ENCODE measurements around the gene RAET1E.
A peak's percentile ranks its signal among the peaks of the same experiment; 100 is the strongest.
"Not testable (repeated sequence)": the region's sequence is repeated elsewhere in the genome, so short reads cannot be mapped to it uniquely, and the experiment has no call there.

RAET1E gene

GRCh38 chr6:149862922-149863697, 34.8 kb downstream of the RAET1E start:
- DNase-seq (ENCODE audit: low read depth in 1 of 2, low spot score in 1 of 2): peak in 1 of 2 donors; percentile 10

- DNase-seq (ENCODE audit: low read depth in 1 of 2, low spot score in 1 of 2): not testable (repeated sequence)
These were observed 35.5 kb downstream of the RAET1E start for GRCh38 chr6:149862424-149862738.

GRCh38 chr6:149861603-149862423, 36.1 kb downstream of the RAET1E start:
- DNase-seq (ENCODE audit: low read depth in 1 of 2, low spot score in 1 of 2): no peak

GRCh38 chr6:149860834-149861602, 36.9 kb downstream of the RAET1E start:
- DNase-seq (ENCODE audit: low read depth in 1 of 2, low spot score in 1 of 2): no peak

GRCh38 chr6:149860513-149860833, 37.4 kb downstream of the RAET1E start:
- DNase-seq (ENCODE audit: low read depth in 1 of 2, low spot score in 1 of 2): no peak

GRCh38 chr6:149859938-149860337, 38.0 kb downstream of the RAET1E start:
- DNase-seq (ENCODE audit: low read depth in 1 of 2, low spot score in 1 of 2): no peak

- no peak for DNase-seq (ENCODE audit: low read depth in 1 of 2, low spot score in 1 of 2)
These were observed 38.5 kb downstream of the RAET1E start for GRCh38 chr6:149859368-149859767.

GRCh38 chr6:149857541-149857940, 40.4 kb downstream of the RAET1E start:
- DNase-seq (ENCODE audit: low read depth in 1 of 2, low spot score in 1 of 2): no peak

GRCh38 chr6:149856256-149856994, 41.5 kb downstream of the RAET1E start:
- DNase-seq (ENCODE audit: low read depth in 1 of 2, low spot score in 1 of 2): no peak

GRCh38 chr6:149855741-149856140, 42.2 kb downstream of the RAET1E start:
- no peak for DNase-seq (ENCODE audit: low read depth in 1 of 2, low spot score in 1 of 2)

GRCh38 chr6:149855040-149855654, 42.8 kb downstream of the RAET1E start:
- no peak for DNase-seq (ENCODE audit: low read depth in 1 of 2, low spot score in 1 of 2)

GRCh38 chr6:149854532-149854931, 43.4 kb downstream of the RAET1E start:
- DNase-seq (ENCODE audit: low read depth in 1 of 2, low spot score in 1 of 2): no peak

- DNase-seq (ENCODE audit: low read depth in 1 of 2, low spot score in 1 of 2): not testable (repeated sequence)
These were observed 43.9 kb downstream of the RAET1E start for GRCh38 chr6:149854017-149854416.

GRCh38 chr6:149852881-149853280, 45.0 kb downstream of the RAET1E start:
- DNase-seq (ENCODE audit: low read depth in 1 of 2, low spot score in 1 of 2): no peak

GRCh38 chr6:149852180-149852579, 45.7 kb downstream of the RAET1E start:
- no peak for DNase-seq (ENCODE audit: low read depth in 1 of 2, low spot score in 1 of 2)

- no peak for DNase-seq (ENCODE audit: low read depth in 1 of 2, low spot score in 1 of 2)
These were observed 46.3 kb downstream of the RAET1E start for GRCh38 chr6:149851461-149852110.

- not testable (repeated sequence) for DNase-seq (ENCODE audit: low read depth in 1 of 2, low spot score in 1 of 2)
These were observed 49.6 kb downstream of the RAET1E start for GRCh38 chr6:149848343-149848742.
